ENCODE results near the gene USP26. TPM values are rescaled to one million over a fixed set of nuclear protein-coding genes. Genes with fewer than 3 reads are reported as not detected.
"Not testable (repeated sequence)": the region's sequence is repeated elsewhere in the genome, so short reads cannot be mapped to it uniquely, and the experiment has no call there.

The USP26 gene
- total RNA-seq, 1 donor from 2014 or later: not detected

GRCh38 chrX:132984058-132984650 is 112.8 kb downstream of the USP26 start:
- Histone ChIP-seq H3K27ac (no peak overlapping the region), H3K36me3 (no peaks in the 10 kb centered on the region), H3K4me1 (no peaks in the 10 kb centered on the region), H3K9me3 (no peaks in the 10 kb centered on the region), H3K4me3 (no peak overlapping the region), H3K27me3 (no peaks in the 10 kb centered on the region)
- TF ChIP-seq CTCF (IDR thresholded peaks at IDR 0.05): no peak
- intact Hi-C loops (cut with DNase I): no loop called here
- no peak for DNase-seq (ENCODE audit: low spot score in 2 of 2)

- H3K27me3 ChIP-seq: no peaks in the 10 kb centered on the region
- DNase-seq (ENCODE audit: low spot score in 2 of 2): no peak
- H3K4me1 ChIP-seq: no peaks in the 10 kb centered on the region
- H3K36me3 ChIP-seq: no peaks in the 10 kb centered on the region
- intact Hi-C loops (cut with DNase I): no loop called here
- TF ChIP-seq CTCF (IDR thresholded peaks at IDR 0.05): no peak
- no peak overlapping the region for H3K27ac ChIP-seq
- H3K4me3 ChIP-seq: no peak overlapping the region
- no peaks in the 10 kb centered on the region for H3K9me3 ChIP-seq
Measured at GRCh38 chrX:132983496-132983895, 113.4 kb downstream of the USP26 start.

- intact Hi-C loops (cut with DNase I); H3K4me3 ChIP-seq; H3K27me3 ChIP-seq; DNase-seq (ENCODE audit: low spot score in 2 of 2); H3K9me3 ChIP-seq; H3K4me1 ChIP-seq; H3K36me3 ChIP-seq; H3K27ac ChIP-seq: not testable (repeated sequence)
Measured at GRCh38 chrX:132980035-132980434, 116.9 kb downstream of the USP26 start.

Other genes with a start within 250 kb of the USP26 start
- not detected for gene HS6ST2, start 138.5 kb downstream of the USP26 start, total RNA-seq
- not detected for gene TFDP3, start 121.2 kb upstream of the USP26 start, total RNA-seq

Measured in ascending aorta (tissue), 2 donors.